ENCODE measurements around the gene SH3YL1.

DNA sequence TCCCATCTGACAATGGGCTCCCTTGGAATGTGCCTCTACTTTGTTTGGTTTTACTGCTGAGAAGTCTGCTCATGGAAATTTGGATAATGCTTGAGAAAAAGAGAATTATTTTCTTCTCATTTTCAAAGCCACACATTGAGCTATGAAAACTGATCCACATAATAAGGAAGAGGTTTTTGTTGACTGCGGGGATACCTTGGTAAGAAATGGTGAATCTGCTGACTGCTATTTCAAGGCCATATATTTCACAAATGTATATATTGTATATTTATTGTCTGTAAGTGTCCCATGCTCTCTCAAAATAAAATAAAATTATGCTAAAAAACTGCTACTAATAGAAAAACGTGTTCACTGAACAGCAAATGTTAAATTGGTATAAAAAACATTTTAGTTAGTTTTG, 15.1 kb downstream of the SH3YL1 start:
- TF ChIP-seq MYC (IDR thresholded peaks at IDR 0.05; ENCODE audit: borderline replicate concordance, low read length), result no peak
- TF ChIP-seq, protein P1, sequence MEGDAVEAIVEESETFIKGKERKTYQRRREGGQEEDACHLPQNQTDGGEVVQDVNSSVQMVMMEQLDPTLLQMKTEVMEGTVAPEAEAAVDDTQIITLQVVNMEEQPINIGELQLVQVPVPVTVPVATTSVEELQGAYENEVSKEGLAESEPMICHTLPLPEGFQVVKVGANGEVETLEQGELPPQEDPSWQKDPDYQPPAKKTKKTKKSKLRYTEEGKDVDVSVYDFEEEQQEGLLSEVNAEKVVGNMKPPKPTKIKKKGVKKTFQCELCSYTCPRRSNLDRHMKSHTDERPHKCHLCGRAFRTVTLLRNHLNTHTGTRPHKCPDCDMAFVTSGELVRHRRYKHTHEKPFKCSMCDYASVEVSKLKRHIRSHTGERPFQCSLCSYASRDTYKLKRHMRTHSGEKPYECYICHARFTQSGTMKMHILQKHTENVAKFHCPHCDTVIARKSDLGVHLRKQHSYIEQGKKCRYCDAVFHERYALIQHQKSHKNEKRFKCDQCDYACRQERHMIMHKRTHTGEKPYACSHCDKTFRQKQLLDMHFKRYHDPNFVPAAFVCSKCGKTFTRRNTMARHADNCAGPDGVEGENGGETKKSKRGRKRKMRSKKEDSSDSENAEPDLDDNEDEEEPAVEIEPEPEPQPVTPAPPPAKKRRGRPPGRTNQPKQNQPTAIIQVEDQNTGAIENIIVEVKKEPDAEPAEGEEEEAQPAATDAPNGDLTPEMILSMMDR (IDR thresholded peaks at IDR 0.05), result no peak
- TF ChIP-seq, protein P2, sequence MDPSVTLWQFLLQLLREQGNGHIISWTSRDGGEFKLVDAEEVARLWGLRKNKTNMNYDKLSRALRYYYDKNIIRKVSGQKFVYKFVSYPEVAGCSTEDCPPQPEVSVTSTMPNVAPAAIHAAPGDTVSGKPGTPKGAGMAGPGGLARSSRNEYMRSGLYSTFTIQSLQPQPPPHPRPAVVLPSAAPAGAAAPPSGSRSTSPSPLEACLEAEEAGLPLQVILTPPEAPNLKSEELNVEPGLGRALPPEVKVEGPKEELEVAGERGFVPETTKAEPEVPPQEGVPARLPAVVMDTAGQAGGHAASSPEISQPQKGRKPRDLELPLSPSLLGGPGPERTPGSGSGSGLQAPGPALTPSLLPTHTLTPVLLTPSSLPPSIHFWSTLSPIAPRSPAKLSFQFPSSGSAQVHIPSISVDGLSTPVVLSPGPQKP (IDR thresholded peaks at IDR 0.05; ENCODE audit: low read depth, low read length), result no peak
- TF ChIP-seq GATA3 (IDR thresholded peaks at IDR 0.05; ENCODE audit: borderline replicate concordance), result no peak
- no peak for TF ChIP-seq CBX8 (IDR thresholded peaks at IDR 0.05)
- TF ChIP-seq POLR2AphosphoS2 (conservative IDR thresholded peaks at IDR 0.05; ENCODE audit: low read length), result no peak
- TF ChIP-seq RNF2 (IDR thresholded peaks at IDR 0.05; ENCODE audit: borderline replicate concordance, low read depth), result no peak
